Stomach smooth muscle (tissue), 2 donors: Measurements from ENCODE around the gene DIPK2A.

Experiments
- H3K27ac ChIP-seq: one replicate; pipeline ENCODE4 v1.7.0; 2013; ENCODE audit warnings: mild to moderate bottlenecking, low read length, inconsistent platforms
- H3K27me3 ChIP-seq, 2 donors: one replicate each; pipeline ENCODE4 v1.7.0; 2013; ENCODE audit warnings: low read length in 2 of 2; ENCODE audit not compliant: insufficient read depth in 2 of 2, control insufficient read depth in 1 of 2
- H3K36me3 ChIP-seq, 2 donors: one replicate each; pipeline ENCODE4 v1.7.0; 2013; ENCODE audit warnings: low read length in 2 of 2; ENCODE audit not compliant: control insufficient read depth in 2 of 2, insufficient read depth in 2 of 2
- H3K4me1 ChIP-seq: one replicate; pipeline ENCODE4 v1.7.0; 2013; ENCODE audit warnings: low read length; ENCODE audit not compliant: control insufficient read depth, insufficient read depth
- H3K4me3 ChIP-seq, 2 donors: one replicate each; pipeline ENCODE4 v1.7.0; 2013; ENCODE audit warnings: low read length in 2 of 2
- H3K9ac ChIP-seq, 2 donors: one replicate each; pipeline ENCODE4 v1.7.0; 2013; ENCODE audit warnings: low read length in 2 of 2, mild to moderate bottlenecking in 1 of 2
- H3K9me3 ChIP-seq, 2 donors: one replicate each; pipeline ENCODE4 v1.7.0; 2013; ENCODE audit warnings: low read length in 2 of 2; ENCODE audit not compliant: control insufficient read depth in 2 of 2
- donor health status: healthy.
- donor health status: Pancreatic carcinoma.

DIPK2A gene

GRCh38 chr3:143974271-143975238 is 2.9 kb downstream of the DIPK2A start:
- Histone ChIP-seq H3K4me1 (peaks cover 2% of the 10 kb centered on the region), H3K27me3 (no peaks in the 10 kb centered on the region), H3K4me3 (peak overlapping the region; percentile 88 to 95), H3K27ac (peak overlapping the region; percentile 3), H3K9ac (peak overlapping the region; percentile 64 to 85), H3K9me3 (no peaks in the 10 kb centered on the region), H3K36me3 (no peaks in the 10 kb centered on the region)

GRCh38 chr3:143975554-143976152 is 4.0 kb downstream of the DIPK2A start:
- Histone ChIP-seq H3K27ac (no peak overlapping the region), H3K36me3 (no peaks in the 10 kb centered on the region), H3K27me3 (no peaks in the 10 kb centered on the region), H3K4me3 (peak overlapping the region; percentile 45 to 95), H3K9me3 (no peaks in the 10 kb centered on the region), H3K4me1 (peaks cover 2% of the 10 kb centered on the region), H3K9ac (peak overlapping the region; percentile 41 to 64)

DNA sequence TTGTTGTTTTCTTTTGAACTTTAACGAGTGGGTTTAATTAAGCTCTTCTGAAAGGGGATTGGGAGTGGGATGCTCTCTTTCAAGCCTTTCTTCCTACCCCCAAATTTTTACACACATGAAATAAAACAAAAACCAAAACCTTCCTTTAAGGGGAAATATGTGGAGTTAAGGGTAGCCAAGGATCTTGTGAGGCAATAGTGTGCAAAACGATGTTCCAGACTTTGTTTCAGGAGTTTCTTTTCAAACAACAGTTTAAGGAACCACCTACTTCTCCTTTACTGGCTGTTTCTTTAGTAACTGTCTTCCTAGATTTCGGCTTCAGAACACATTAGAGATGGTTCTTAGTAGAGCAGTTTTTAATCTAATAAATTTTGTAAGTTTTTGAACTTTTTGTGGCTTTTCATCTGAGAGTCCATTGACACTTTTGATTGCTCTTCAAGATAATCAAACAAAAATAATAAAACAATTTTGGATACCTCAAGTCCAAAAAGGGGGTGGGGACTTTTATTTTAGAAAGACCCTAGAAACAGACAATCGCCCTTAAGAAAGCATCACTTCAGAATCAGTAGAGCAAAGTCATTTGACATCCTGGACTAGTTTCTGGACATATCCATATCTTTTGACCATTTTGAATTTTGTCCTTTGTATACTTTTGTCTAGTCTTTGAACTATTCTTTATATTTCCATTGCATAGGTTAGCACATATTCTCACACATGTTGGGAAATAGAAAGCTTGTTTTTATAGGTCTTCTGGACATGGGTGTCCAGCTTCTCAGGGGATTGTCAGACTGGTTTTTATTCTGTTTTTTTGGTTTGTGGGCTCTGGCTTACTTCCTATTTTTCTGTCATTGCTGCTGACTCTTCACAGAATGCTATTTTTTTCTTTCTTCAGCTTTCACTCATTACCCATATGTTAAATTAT is 6.0 kb downstream of the DIPK2A start:
- H3K4me3 ChIP-seq: peak overlapping the region; percentile 41 to 52
- H3K36me3 ChIP-seq: no peaks in the 10 kb centered on the region
- H3K4me1 ChIP-seq: no peaks in the 10 kb centered on the region
- no peaks in the 10 kb centered on the region for H3K9me3 ChIP-seq
- H3K27ac ChIP-seq: peak overlapping the region; percentile 12
- H3K27me3 ChIP-seq: no peaks in the 10 kb centered on the region
- peak overlapping the region in 1 of 2 donors; percentile 41 for H3K9ac ChIP-seq

DNA sequence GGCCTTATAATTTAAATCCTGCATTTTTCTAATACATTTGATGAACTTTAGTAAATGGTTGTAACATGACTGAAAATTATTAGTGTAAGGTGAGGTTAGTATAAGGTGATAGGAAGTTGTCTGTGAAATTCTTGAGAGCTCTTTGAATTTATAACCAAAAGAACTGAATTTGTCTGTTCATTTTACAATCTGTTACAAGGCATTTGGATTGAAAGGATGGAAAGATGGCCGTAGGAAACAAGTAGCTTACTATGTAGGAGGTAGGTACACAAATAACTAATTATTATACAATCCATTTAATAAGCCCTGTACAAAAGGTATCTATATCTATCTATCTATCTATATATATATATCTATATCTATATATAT is 6.6 kb downstream of the DIPK2A start:
- Histone ChIP-seq H3K9me3 (no peaks in the 10 kb centered on the region), H3K4me1 (no peaks in the 10 kb centered on the region), H3K36me3 (no peaks in the 10 kb centered on the region), H3K4me3 (no peak overlapping the region), H3K27me3 (no peaks in the 10 kb centered on the region), H3K27ac (no peak overlapping the region), H3K9ac (no peak overlapping the region)

GRCh38 chr3:143979041-143979440 is 7.4 kb downstream of the DIPK2A start:
- Histone ChIP-seq H3K9me3 (no peaks in the 10 kb centered on the region), H3K27ac (no peak overlapping the region), H3K4me1 (no peaks in the 10 kb centered on the region), H3K36me3 (no peaks in the 10 kb centered on the region), H3K9ac (no peak overlapping the region), H3K4me3 (no peak overlapping the region), H3K27me3 (no peaks in the 10 kb centered on the region)

GRCh38 chr3:143979813-143980212 is 8.2 kb downstream of the DIPK2A start:
- H3K27ac ChIP-seq: no peak overlapping the region
- H3K9ac ChIP-seq: no peak overlapping the region
- no peaks in the 10 kb centered on the region for H3K36me3 ChIP-seq
- H3K4me3 ChIP-seq: no peak overlapping the region
- H3K4me1 ChIP-seq: no peaks in the 10 kb centered on the region
- H3K9me3 ChIP-seq: no peaks in the 10 kb centered on the region
- no peaks in the 10 kb centered on the region for H3K27me3 ChIP-seq

- Histone ChIP-seq H3K9ac (no peak overlapping the region), H3K4me3 (no peak overlapping the region), H3K27me3 (no peaks in the 10 kb centered on the region), H3K27ac (no peak overlapping the region), H3K9me3 (no peaks in the 10 kb centered on the region), H3K4me1 (no peaks in the 10 kb centered on the region), H3K36me3 (peaks cover 0 to 4% of the 10 kb centered on the region in 2 donors)
Observed at GRCh38 chr3:143988306-143988705, 16.7 kb downstream of the DIPK2A start.

DNA sequence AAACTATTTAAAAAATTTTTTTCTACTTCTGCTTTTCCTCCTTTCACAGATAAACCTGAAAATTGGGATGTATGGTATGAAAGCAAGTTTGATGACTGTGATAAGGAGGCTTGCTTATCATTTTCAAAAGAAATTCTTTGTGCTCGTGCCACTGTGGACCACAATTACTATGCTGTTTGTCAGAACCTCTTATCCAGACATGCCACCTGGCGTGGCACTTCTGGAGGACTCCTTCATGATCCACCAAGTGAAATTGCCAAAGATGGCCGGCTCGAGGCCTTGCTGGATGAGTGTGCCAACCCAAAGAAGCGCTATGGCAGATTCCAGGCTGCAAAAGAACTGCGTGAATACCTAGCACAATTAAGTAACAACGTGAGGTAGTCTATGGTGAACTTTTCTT is 17.8 kb downstream of the DIPK2A start:
- H3K4me3 ChIP-seq: no peak overlapping the region

DNA sequence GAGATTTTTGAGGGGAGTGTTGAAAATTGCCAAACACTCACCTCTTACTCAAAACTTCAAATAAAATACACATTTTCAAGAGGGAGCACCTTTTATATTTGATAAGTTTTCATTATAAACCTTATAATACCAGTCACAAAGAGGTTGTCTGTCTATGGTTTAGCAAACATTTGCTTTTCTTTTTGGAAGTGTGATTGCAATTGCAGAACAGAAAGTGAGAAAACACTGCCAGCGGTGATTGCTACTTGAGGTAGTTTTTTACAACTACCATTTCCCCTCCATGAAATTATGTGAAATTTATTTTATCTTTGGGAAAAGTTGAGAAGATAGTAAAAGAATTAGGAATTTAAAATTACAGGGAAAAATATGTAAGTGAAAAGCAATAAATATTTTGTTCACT is 20.1 kb downstream of the DIPK2A start:
- Histone ChIP-seq H3K9ac (no peak overlapping the region), H3K36me3 (peaks cover 0 to 8% of the 10 kb centered on the region in 2 donors), H3K27me3 (no peaks in the 10 kb centered on the region), H3K4me1 (no peaks in the 10 kb centered on the region), H3K9me3 (no peaks in the 10 kb centered on the region), H3K4me3 (no peak overlapping the region), H3K27ac (no peak overlapping the region)

More for the DNA sequence above, 17.8 kb downstream of the DIPK2A start:
- Histone ChIP-seq H3K9me3 (no peaks in the 10 kb centered on the region), H3K36me3 (peaks cover 0 to 8% of the 10 kb centered on the region in 2 donors), H3K9ac (no peak overlapping the region), H3K27ac (no peak overlapping the region), H3K27me3 (no peaks in the 10 kb centered on the region), H3K4me1 (no peaks in the 10 kb centered on the region)

- Histone ChIP-seq H3K27me3 (no peaks in the 10 kb centered on the region), H3K9me3 (no peaks in the 10 kb centered on the region), H3K4me3 (no peak overlapping the region), H3K27ac (no peak overlapping the region), H3K36me3 (peaks cover 3 to 8% of the 10 kb centered on the region in 2 donors), H3K4me1 (no peaks in the 10 kb centered on the region), H3K9ac (no peak overlapping the region)
Observed at GRCh38 chr3:143998266-143998665, 26.6 kb downstream of the DIPK2A start.
